Effector CD4-positive, alpha-beta T cell (primary cell): ENCODE data around the gene EPPIN.

Experiments used
- DNase-seq: peaks from one replicate; pipeline ENCODE4 v3.0.0-alpha.2; 2020

The EPPIN gene

DNA sequence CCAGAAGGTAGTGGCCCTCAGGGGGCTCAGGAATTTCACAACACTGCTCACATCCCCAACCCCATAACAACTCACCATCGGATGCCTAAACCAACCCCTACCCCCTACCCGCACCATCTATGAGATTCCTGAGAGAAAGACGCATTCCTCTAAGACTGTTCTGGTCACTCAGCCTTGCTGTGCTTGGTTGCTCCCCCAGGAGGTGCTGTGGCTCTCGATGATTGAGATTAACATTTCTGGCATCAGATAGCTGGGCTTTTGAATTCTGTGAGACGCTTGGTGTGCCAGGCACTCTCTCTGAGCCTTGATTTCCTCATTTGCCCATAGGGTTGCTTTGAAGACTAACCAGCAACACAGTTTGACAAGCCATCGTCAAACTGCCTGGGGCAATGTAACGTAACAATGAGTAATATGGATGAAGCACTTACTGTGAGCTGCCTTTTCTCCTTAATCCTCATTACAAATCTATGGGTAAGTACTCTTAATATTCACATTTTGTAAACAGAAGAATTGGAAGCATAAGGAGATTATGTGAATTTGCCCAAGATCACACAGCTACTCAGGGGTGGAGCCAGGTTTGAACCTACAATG, 8.9 kb downstream of the EPPIN start:
- DNase-seq: no peak

- DNase-seq: no peak
Observed at GRCh38 chr20:45527294-45527693, 19.9 kb downstream of the EPPIN start.

GRCh38 chr20:45523821-45524220, 23.4 kb downstream of the EPPIN start:
- no peak for DNase-seq

GRCh38 chr20:45518282-45518681, 28.9 kb downstream of the EPPIN start:
- no peak for DNase-seq

GRCh38 chr20:45515147-45515913, 31.9 kb downstream of the EPPIN start, which contains the start of gene SPINT3:
TSS of gene SPINT3 (minus strand) at chr20:45515622. CDS start at chr20:45515608, 14 bp downstream.
- DNase-seq: no peak

GRCh38 chr20:45510242-45510862, 36.8 kb downstream of the EPPIN start:
- no peak for DNase-seq

DNA sequence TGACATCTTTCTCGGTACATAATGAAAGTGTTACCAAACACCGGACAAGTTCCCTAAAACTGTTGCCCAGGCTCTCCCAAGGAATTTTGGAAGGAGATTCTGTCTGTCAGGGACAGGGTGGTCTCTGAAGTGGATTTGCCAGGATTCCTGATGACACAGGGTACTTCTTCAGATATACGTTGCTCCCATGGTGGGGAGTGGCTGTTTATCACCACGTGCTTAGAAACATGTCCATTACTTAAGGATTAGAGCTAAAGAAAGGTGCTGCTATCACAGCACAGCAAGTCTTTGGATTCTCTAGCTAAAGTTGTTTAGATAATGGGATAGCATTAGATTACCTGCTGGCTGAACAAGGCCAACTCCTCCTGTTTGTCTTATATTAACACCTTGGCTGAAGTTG, 38.1 kb downstream of the EPPIN start:
- DNase-seq: no peak

DNA sequence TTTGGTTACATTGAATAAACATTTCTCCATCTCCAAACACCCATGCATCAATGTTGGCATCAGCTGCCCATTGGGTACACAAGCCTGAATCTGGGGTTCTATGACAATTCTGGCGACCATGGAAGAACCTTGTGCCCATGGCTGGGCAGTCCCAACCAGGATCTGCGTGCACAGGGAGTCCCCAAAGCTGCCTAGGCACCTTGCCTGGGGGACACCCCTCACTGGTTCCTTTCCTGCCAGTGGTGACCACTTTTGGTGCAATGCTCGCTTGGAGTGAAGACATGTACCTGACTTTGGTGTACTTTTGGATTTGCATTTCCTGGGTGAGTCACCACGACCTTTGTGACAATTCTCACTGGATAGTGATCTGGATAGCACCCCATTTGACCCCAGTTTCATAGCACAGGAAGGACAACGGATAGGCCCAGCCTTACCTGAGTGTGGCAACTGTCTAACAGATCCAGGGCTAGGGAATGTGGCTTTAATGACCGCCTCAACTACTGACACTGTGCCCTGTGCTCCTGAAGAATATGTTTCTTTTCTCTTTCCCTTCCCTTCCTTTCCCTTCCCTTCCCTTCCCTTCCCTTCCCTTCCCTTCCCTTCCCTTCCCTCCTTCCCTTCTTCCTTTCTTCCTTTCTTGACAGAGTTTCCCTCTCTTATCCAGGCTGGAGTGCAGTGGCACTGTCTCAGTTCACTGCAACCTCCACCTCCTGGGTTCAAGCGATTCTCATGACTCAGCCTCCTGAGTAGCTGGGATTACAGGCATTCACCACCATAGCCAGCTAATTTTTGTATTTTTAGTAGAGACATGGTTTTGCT, 38.9 kb downstream of the EPPIN start:
- DNase-seq: no peak

- no peak for DNase-seq
Observed at GRCh38 chr20:45507011-45507820, 40.0 kb downstream of the EPPIN start.

DNA sequence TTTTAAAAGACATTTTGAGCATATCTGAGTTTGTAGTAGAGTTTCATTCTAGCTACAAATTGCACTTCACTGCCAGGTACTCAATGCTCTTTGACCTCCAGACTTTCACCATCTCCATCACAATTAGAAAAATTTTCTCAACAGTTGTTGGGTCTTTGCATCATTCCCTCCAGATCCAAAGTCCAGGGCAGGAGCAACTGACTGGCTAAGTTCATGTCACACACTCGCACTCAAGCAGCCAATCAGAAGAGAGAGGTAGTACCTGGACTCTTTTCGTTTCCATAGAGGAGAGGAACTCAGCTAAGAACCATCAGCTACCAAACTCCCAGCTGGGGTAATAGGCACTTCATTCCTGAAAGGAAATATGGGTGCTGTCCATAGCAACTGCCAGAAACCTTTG, 40.8 kb downstream of the EPPIN start:
- DNase-seq: no peak

DNA sequence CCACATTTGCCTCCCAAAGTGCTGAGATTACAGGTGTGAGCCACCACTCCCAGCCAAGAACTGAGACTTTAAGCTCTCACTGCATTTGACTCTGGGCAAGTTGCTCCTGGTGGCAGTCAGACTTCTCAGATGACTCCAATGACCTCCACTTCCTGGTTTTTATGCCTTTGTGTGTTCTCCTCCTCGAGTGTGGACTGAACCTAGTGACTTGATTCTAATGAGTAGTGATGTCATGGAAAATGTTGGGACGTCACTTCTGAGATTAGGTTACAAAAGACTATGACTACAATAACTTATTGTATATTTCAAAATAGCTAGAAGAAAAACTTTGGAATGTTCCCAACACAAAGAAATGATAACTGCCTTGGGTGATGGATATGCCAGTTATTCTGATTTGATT, 43.8 kb downstream of the EPPIN start:
- DNase-seq: no peak

GRCh38 chr20:45502561-45502960, 44.6 kb downstream of the EPPIN start:
- DNase-seq: no peak

- DNase-seq: no peak
Observed at GRCh38 chr20:45501600-45501999, 45.6 kb downstream of the EPPIN start.

DNA sequence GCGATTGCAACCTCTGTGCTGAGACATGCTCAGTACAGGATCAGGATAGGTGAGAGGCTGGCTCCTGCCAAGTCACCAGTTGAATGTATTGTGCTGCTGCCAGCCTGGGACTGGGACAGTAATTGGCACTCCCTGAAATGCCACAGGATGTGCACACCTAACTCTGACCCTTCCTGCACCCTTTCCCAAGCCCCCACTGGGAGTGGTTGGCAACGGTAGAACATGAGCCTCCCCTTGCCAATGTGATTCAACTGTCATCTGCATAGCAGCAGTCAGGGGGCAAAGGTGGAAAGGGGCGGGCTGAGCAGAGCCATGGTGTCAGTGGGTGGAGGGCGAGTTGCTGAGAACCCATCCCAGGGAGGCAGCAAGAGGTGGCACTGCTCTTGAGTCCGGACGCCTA, 47.2 kb downstream of the EPPIN start:
- DNase-seq: no peak

DNA sequence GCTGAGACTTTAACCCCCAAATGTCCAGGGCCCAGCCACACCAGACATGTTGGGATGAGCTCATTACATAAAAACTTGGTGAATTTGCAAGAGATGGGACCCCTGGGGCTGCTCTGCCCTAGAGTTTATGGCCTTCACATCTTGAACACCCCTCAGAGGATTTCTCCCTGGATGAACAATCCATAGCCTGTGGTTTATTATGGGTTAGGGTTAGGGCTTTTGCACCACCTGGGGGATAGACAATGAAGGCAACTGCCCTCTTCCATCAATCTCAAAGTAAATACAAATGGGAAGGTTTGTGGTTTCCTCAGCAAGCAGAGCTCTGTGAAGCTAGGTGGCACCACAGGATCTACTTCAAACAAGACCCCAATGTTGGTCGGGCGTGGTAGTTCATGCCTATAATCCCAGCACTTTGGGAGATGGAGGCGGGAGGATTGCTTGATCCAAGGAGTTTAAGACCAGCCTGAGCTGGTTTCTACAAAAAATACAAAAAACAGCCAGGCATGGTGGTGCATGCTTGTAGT, 49.2 kb downstream of the EPPIN start:
- DNase-seq: no peak

GRCh38 chr20:45496166-45496565, 51.0 kb downstream of the EPPIN start:
- no peak for DNase-seq

DNA sequence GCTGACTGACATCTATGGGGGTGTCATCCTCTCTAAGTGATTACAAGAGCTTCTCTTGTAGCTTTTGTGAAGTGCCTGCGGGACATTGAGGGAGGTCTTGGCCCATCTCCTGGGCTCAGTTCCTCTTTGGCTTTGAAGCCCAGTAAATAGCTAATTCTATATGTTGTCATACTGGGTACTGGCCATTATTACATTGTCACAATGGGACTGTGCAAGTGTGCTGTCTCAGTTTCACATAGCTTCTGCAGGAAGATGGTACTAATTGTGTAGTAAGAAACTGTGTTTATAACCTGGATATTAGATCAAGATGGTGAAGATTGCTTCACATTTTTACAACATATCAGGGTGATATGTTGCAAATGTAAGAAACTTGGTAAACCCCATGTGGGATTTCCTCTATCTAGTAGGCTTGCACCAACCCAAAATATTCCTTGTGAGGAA, 51.7 kb downstream of the EPPIN start:
- DNase-seq: no peak
